HG03103 (cell line): ENCODE results near the gene NTNG2.

ENCODE experiments used
- ATAC-seq: cut with Tn5 transposase; IDR thresholded peaks from one replicate; pipeline ENCODE4 v1.9.1; 2021; ENCODE audit warnings: low read depth; ENCODE audit not compliant: unreplicated experiment

Gene NTNG2

GRCh38 chr9:132200706-132201105 is 38.8 kb downstream of the NTNG2 start:
- ATAC-seq: no peak

GRCh38 chr9:132201139-132201538 is 39.3 kb downstream of the NTNG2 start:
- no peak for ATAC-seq

- no peak for ATAC-seq
Observed at GRCh38 chr9:132201780-132202703, 40.2 kb downstream of the NTNG2 start.

GRCh38 chr9:132204883-132205282 is 43.0 kb downstream of the NTNG2 start:
- no peak for ATAC-seq

GRCh38 chr9:132207215-132207614 is 45.4 kb downstream of the NTNG2 start:
- no peak for ATAC-seq

GRCh38 chr9:132207839-132208615 is 46.2 kb downstream of the NTNG2 start:
- no peak for ATAC-seq

- ATAC-seq: no peak
Observed at GRCh38 chr9:132209228-132209627, 47.4 kb downstream of the NTNG2 start.

GRCh38 chr9:132210472-132211145 is 48.8 kb downstream of the NTNG2 start:
- no peak for ATAC-seq

- ATAC-seq: no peak
Observed at GRCh38 chr9:132211570-132211969, 49.7 kb downstream of the NTNG2 start.

GRCh38 chr9:132214027-132214622 is 52.3 kb downstream of the NTNG2 start:
- ATAC-seq: no peak

- ATAC-seq: no peak
Observed at GRCh38 chr9:132216861-132217619, 55.2 kb downstream of the NTNG2 start.

GRCh38 chr9:132218208-132218607 is 56.4 kb downstream of the NTNG2 start:
- no peak for ATAC-seq

GRCh38 chr9:132221941-132222340 is 60.1 kb downstream of the NTNG2 start:
- no peak for ATAC-seq

- ATAC-seq: no peak
Observed at GRCh38 chr9:132224645-132225044, 62.8 kb downstream of the NTNG2 start.

- ATAC-seq: no peak
Observed at GRCh38 chr9:132226571-132227430, 64.9 kb downstream of the NTNG2 start.

GRCh38 chr9:132228062-132228461 is 66.2 kb downstream of the NTNG2 start:
- no peak for ATAC-seq

- no peak for ATAC-seq
Observed at GRCh38 chr9:132230605-132231004, 68.7 kb downstream of the NTNG2 start.

- no peak for ATAC-seq
Observed at GRCh38 chr9:132231019-132231701, 69.3 kb downstream of the NTNG2 start.
